ENCODE measurements around the gene HCFC1R1.
"Not testable (repeated sequence)": the region's sequence is repeated elsewhere in the genome, so short reads cannot be mapped to it uniquely, and the experiment has no call there.

Gene HCFC1R1

GRCh38 chr16:3023669-3024478, at the start of gene HCFC1R1, which contains the start of gene THOC6:
HCFC1R1 (minus strand) TSS chr16:3023942; CDS start chr16:3023941, 1 bp downstream.
THOC6 (plus strand) TSS chr16:3024035; CDS start chr16:3024327, 292 bp downstream.
- peak; percentile 84 to 86 for DNase-seq (ENCODE audit: low read depth in 2 of 2)

- DNase-seq (ENCODE audit: low read depth in 2 of 2): no peak
Measured at GRCh38 chr16:3073448-3073847, 49.7 kb upstream of the HCFC1R1 start.

GRCh38 chr16:3072576-3073263, 49.0 kb upstream of the HCFC1R1 start:
- DNase-seq (ENCODE audit: low read depth in 2 of 2): not testable (repeated sequence)

GRCh38 chr16:3072148-3072547, 48.4 kb upstream of the HCFC1R1 start:
- not testable (repeated sequence) for DNase-seq (ENCODE audit: low read depth in 2 of 2)

GRCh38 chr16:3071655-3072054, 47.9 kb upstream of the HCFC1R1 start:
- DNase-seq (ENCODE audit: low read depth in 2 of 2): no peak

- no peak for DNase-seq (ENCODE audit: low read depth in 2 of 2)
Measured at GRCh38 chr16:3070608-3071111, 46.9 kb upstream of the HCFC1R1 start.

GRCh38 chr16:3069146-3069545, 45.4 kb upstream of the HCFC1R1 start:
- not testable (repeated sequence) for DNase-seq (ENCODE audit: low read depth in 2 of 2)

GRCh38 chr16:3068487-3068886, 44.7 kb upstream of the HCFC1R1 start:
- DNase-seq (ENCODE audit: low read depth in 2 of 2): no peak

GRCh38 chr16:3066440-3066748, 42.7 kb upstream of the HCFC1R1 start:
- DNase-seq (ENCODE audit: low read depth in 2 of 2): no peak

GRCh38 chr16:3065742-3066439, 42.1 kb upstream of the HCFC1R1 start:
- no peak for DNase-seq (ENCODE audit: low read depth in 2 of 2)

- peak; percentile 34 to 43 for DNase-seq (ENCODE audit: low read depth in 2 of 2)
Measured at GRCh38 chr16:3065069-3065741, 41.5 kb upstream of the HCFC1R1 start, which contains the start of gene IL32. IL32 (plus strand) TSS chr16:3065640; CDS start chr16:3065812, 172 bp downstream.

- no peak for DNase-seq (ENCODE audit: low read depth in 2 of 2)
Measured at GRCh38 chr16:3063625-3064386, 40.1 kb upstream of the HCFC1R1 start.

- DNase-seq (ENCODE audit: low read depth in 2 of 2): no peak
Measured at GRCh38 chr16:3062553-3062952, 38.8 kb upstream of the HCFC1R1 start.

- DNase-seq (ENCODE audit: low read depth in 2 of 2): no peak
Measured at GRCh38 chr16:3060339-3061127, 36.8 kb upstream of the HCFC1R1 start.

- no peak for DNase-seq (ENCODE audit: low read depth in 2 of 2)
Measured at GRCh38 chr16:3059723-3060242, 36.0 kb upstream of the HCFC1R1 start.

GRCh38 chr16:3059041-3059722, 35.4 kb upstream of the HCFC1R1 start:
- peak; percentile 77 to 83 for DNase-seq (ENCODE audit: low read depth in 2 of 2)

GRCh38 chr16:3058139-3059030, 34.6 kb upstream of the HCFC1R1 start:
- peak in 1 of 2 donors; percentile 14 for DNase-seq (ENCODE audit: low read depth in 2 of 2)
